ENCODE results near the gene TMEM184A. TPM values are rescaled to one million over a fixed set of nuclear protein-coding genes. Genes with fewer than 3 reads are reported as not detected.

The TMEM184A gene
- total RNA-seq, 4 donors from 2014 or later: 0.19 to 3.1 (median 0.32) TPM; not detected in 1

GRCh38 chr7:1590887-1591286 is 34.9 kb upstream of the TMEM184A start:
- no peak for ATAC-seq (ENCODE audit: low FRiP score)
- TF ChIP-seq, protein P1, sequence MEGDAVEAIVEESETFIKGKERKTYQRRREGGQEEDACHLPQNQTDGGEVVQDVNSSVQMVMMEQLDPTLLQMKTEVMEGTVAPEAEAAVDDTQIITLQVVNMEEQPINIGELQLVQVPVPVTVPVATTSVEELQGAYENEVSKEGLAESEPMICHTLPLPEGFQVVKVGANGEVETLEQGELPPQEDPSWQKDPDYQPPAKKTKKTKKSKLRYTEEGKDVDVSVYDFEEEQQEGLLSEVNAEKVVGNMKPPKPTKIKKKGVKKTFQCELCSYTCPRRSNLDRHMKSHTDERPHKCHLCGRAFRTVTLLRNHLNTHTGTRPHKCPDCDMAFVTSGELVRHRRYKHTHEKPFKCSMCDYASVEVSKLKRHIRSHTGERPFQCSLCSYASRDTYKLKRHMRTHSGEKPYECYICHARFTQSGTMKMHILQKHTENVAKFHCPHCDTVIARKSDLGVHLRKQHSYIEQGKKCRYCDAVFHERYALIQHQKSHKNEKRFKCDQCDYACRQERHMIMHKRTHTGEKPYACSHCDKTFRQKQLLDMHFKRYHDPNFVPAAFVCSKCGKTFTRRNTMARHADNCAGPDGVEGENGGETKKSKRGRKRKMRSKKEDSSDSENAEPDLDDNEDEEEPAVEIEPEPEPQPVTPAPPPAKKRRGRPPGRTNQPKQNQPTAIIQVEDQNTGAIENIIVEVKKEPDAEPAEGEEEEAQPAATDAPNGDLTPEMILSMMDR (IDR thresholded peaks at IDR 0.05): no peak
- no peak for DNase-seq (ENCODE audit: low spot score)

- TF ChIP-seq, protein P1 (IDR thresholded peaks at IDR 0.05): no peak
- DNase-seq (ENCODE audit: low spot score) (no peak), ATAC-seq (ENCODE audit: low FRiP score) (no peak)
Observed at GRCh38 chr7:1590476-1590875, 34.5 kb upstream of the TMEM184A start.

DNA sequence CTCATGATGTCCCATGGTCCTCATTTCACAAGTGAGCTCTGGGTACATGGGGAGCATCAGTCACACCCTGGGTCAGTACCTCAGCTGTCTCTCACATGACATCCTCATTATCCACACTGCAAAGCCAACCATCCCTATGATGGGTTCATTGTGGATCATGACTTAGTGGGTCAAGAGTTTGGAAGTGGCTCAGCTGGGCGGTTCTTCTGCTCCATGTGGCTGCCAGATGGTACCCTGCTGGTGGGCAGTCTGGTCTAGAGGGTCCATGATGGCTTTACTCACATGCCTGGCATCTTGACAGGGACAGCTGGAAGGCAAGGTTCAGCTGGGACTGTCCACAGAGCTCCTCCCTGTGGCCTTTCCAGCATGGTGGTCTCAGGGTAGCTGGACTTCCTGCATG is 33.0 kb upstream of the TMEM184A start:
- TF ChIP-seq, protein P1 (IDR thresholded peaks at IDR 0.05): no peak
- DNase-seq (ENCODE audit: low spot score) (no peak), ATAC-seq (ENCODE audit: low FRiP score) (no peak)

- ATAC-seq (ENCODE audit: low FRiP score) (no peak), DNase-seq (ENCODE audit: low spot score) (no peak)
- TF ChIP-seq, protein P1 (IDR thresholded peaks at IDR 0.05): no peak
Observed at GRCh38 chr7:1587738-1588137, 31.7 kb upstream of the TMEM184A start.

- TF ChIP-seq, protein P1 (IDR thresholded peaks at IDR 0.05): no peak
- ATAC-seq (ENCODE audit: low FRiP score) (no peak), DNase-seq (ENCODE audit: low spot score) (no peak)
Observed at GRCh38 chr7:1586827-1587705, 31.1 kb upstream of the TMEM184A start.

DNA sequence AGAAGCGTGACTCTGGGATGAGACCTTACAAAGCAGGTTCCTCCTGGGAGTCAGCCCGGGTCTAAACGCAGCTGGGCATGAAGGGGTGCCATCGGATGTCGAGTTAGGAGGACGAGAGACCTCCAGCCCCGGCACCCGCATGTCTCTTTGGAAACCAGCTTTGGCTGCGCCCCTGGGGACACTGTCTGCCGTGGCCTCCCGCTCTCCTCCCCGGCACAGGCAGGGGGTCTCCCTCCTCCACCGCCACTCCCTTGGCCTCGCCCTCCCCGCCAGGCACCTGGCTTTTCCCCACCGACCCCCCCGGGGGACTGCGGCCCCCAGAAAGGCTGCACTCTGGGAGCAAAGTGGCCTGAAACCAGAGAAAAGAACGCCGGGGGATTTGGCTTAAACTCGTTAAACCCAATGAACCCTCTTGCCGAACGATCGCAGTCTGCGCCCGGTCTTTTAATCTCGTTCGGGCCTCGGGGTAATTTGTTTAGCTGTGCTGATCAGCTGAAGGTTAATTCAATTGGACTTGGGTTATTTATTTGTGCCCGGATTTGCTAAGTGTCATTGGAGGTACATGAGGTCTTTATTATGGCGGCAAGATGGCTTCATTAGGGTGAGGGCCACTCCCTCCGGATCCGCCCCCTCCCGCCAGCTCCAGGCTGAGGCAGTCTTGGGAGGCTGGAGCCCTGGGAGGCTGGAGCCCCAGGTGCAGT is 30.3 kb upstream of the TMEM184A start:
- TF ChIP-seq, protein P1 (IDR thresholded peaks at IDR 0.05): no peak
- DNase-seq (ENCODE audit: low spot score): no peak
- no peak for ATAC-seq (ENCODE audit: low FRiP score)
